HG03342 (cell line): ENCODE results near the gene KRT28.
"Not testable (repeated sequence)": the region's sequence is repeated elsewhere in the genome, so short reads cannot be mapped to it uniquely, and the experiment has no call there.

Experiments
- ATAC-seq: cut with Tn5 transposase; IDR thresholded peaks from one replicate; pipeline ENCODE4 v1.9.1; 2021; ENCODE audit warnings: mild to moderate bottlenecking, moderate library complexity; ENCODE audit not compliant: unreplicated experiment

Gene KRT28

DNA sequence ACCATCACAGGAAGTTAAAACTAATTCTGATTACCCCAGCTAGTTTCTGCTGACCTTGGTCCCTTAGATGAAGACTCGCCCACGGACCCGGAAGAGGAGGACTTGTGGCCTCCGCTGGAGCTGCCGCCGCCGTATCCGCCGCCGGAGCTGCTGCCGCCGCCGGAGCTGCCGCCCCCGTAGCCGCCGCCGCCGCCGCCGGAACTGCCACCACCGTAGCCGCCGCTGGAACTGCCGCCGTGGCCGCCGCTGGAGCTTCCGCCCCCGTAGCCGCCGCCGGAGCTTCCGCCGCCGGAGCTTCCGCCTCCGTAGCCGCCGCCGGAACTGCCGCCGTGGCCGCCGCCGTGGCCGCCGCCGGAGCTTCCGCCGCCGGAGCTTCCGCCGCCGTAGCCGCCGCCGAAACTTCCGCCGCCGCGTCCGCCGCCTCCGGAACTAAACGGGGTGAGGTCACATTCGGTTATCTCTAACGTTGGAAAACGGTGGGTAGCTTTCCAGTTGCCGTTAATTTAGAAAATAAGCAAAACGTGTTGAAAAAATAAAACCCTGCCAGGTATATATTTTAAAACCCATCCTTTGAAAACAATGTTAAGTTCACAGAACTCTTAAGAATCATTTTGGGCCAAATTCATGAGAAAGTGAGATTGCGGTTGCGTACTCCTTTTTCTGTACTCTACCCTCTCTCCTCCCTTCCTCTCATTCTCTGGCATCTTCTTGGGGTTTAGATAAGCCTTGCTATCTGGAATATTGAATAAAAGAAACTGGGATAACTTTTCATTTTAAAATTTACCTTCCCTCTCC is 19.2 kb upstream of the KRT28 start:
- ATAC-seq: peak; percentile 76

DNA sequence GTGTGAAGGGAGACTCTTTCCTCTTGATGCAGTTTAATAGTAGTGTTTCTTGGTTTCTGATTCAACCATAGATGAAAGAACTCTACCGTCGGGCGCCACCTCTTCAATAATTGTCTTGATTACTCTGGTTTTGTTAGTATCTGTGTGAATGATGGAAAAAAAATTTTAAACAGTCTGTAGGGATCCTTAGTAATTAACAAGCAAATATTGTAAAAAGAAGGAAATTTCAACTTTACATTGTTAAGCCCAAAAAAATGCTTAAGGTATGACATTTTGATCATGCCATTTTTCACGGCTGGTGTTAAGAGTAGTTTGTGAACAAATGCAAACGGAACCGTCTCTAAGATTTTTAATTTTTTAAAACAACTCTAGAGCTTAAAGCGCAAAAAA is 18.6 kb upstream of the KRT28 start:
- ATAC-seq: no peak

DNA sequence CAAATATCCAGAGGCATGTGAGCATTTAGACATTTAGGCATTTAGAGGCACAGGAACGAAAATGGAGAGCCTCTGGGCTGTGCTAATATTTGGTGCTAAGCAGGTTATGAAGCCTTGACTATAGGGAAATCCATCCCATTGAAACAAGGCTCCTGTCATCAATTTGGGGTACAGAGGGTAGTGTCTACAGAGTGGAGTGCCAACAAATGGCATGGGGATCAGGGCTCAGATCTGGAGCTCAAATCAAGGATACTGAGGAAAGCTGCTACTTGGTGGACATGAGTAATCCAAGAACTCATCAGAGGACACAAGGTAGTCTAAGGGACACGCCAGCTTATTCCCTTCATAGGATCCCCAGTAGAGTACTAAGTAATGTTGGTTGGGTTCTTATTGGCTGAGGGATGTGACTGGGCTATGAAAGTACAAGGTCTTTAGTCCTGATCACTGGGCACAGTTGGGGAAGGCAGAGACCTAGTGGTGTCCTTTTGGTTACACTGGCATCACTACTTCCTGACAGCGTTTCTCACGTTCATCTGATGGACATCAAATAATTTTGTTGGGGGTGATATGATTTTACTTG is 17.4 kb upstream of the KRT28 start:
- ATAC-seq: no peak

DNA sequence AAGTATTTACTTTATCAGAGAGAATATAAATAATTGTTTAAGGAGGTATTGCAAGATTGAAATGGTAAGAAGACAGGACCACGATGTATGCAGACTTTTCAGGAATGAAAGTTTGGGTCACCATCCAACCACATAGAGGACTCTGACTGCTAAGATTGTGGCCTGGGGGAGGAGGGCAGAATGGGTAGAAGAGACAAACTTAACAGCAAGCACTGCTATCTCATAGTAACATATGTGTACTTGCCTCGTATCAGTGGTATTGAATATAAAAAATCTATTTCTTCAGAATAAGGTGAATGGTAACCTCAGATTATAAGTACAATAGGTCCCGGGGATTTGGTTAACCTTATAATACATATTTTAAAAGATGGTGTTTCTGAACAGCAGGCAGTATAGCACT is 16.8 kb upstream of the KRT28 start:
- ATAC-seq: no peak

DNA sequence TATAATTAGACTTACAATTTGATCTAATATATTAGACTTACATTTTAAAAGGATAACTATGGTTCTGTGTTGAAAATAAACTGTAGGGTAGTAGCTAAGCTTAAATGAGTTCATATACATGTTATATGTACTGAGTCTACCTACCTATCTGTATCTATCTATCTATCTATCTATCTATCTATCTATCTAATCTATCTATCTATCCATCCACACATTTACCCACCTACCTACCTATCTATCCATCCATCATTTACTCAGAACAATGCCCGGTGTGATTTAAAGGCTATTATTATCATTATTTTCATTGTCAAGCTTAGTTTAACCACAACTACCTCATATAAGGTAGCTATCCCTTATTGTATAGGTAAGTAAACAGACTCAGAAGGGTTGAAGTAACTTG is 15.6 kb upstream of the KRT28 start:
- no peak for ATAC-seq

DNA sequence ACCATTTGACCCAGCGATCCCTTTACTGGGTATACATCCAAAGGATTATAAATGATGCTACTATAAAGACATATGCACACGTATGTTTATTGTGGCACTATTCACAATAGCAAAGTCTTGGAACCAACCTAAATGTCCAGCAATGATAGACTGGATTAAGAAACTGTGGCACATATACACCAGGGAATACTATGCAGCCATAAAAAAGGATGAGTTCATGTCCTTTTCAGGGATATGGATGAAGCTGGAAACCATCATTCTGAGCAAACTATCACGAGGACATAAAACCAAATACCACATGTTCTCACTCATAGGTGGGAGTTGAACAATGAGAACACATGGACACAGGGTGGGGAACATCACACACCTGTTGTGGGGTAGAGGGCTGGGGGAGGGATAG is 14.9 kb upstream of the KRT28 start:
- not testable (repeated sequence) for ATAC-seq

DNA sequence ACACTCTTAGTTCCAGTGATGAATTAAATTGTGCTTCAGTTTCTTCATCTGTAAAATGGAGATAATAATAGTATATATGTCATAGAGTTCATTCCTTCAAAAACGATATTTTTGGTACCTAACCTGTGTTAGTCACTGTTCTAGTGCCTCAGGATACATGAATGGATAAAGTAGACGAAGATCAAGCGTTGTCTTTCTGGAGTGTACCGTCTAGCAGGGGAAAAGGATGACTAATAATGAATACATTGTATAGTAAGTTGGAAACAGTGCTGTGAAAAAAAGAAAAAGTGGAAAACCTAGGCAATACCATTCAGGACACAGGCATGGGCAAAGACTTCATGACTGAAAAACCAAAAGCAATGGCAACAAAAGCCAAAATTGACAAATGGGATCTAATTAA is 14.0 kb upstream of the KRT28 start:
- no peak for ATAC-seq

DNA sequence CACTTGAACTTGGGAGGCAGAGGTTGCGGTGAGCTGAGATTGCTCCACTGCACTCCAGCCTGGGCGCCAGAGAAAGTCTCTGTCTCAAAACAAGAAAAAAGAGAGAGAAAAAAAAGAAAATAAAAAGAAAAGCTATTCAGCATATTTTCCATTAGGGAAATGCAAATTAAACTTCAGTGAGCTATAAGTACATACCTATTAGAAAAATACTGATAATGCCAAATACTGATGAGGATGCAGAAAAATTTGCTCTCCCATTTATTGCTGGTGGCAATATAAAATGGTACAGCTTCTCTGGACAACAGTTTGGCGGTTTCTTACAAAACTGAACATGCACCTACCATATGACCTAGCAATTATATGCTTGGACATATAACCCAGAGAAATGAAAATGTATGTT is 12.9 kb upstream of the KRT28 start:
- ATAC-seq: no peak

DNA sequence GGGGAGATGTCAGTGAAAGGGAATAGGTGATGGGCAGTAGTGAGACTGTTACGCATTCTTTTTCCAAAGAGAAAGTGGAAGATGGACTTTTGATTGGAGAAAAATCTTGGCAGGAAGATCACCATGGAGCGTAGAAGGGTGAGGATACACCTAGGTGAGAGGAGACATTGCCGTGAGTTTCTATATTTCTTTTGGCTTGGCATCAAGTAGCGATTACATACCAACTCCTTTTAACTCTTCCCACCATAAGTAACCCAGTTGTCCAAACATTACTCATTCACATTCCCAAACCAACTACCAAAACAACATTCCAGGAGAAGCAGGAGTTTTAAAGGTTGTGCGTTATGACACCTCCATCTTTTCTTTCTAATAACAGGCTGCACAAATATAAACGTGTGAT is 10.7 kb upstream of the KRT28 start:
- no peak for ATAC-seq

DNA sequence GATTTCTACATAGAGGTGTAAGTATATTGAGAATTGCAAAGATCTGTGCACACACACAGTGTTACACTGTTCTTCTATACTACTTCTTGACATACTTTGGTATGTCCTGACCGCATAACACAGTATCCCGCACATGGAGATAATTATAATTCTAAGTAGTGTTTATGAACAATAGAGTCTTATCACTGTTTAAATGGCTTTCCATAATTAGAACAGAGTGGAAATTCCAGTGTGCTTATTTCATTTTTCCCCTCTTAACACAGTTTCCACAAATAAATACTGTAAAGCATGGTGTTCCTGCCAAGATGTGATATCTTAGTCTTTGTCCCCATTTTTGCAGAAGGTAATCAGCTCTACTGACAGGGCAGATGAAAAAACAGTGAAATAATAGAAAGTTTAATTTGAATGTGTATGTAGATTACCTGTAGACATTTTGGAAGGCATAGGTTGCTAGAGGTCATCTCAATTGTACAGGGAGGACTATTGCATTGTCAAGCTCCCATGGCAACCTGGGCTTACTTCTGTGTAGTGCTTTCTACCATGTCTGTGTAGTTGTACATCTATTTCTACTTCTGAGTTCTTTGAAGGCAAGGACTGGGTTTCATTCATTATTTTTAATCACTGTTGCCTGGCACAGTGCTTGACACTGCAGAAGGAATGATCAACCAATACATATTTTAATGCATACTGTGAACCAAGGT is 10.1 kb upstream of the KRT28 start:
- no peak for ATAC-seq

DNA sequence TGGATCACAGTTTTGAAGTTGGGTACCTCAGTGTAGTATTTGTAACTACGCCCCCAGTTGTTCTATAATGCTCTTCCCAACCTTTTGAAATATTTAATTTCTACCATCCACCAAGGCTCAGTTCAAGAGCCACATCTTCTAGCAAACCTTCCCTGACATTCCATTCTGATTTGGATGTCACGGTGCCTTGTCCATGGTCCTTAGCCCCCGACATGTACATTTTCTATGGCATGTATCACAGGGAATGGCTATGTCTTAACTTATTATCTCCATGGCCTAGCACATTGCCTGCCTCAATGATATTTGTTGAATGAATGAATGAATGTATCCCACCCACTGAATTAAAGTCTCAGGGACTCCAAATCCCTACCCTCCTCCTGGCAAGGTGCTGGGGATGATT is 6.4 kb upstream of the KRT28 start:
- ATAC-seq: no peak

DNA sequence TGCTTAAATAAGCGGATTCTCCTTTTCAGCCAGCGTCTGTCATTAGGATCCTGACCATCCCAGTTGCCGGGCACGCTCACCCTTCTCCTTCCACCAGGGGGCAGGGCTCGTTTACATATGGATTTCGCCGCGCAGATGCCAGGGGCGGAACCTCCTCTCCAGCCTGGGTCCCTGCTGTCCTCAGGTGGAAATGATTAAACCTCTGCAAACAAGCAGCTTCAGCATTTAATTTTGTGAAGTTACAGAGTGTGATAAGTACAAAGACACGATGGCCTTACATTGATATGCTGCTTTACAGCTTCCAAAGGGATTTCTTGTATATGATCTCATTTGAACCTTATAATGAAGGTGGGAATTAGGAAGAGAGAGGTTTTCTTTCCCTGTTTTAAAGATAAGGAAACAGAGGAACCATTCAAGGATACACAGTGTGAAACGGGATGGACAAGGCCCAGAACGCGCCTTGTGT is 3.9 kb upstream of the KRT28 start:
- ATAC-seq: no peak

DNA sequence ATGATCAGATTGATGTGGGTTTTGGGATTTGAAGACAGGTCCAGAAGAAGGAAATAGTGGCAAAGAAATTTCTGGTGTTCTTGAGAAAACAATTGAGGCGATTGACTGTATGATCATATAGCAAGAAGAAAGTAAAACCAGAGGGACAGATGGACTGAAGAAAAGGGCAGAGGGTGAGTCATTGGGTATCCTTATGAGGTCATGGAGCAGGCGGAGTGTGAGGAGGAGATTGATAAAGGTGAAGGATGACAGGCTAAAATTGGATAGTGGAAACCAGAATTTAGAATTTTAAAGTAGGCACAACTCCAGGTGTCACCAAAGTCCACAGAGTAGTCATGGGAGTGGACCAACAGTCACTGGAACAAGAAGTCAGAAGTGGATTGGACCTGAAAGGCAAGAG is 1.4 kb upstream of the KRT28 start:
- ATAC-seq: no peak

DNA sequence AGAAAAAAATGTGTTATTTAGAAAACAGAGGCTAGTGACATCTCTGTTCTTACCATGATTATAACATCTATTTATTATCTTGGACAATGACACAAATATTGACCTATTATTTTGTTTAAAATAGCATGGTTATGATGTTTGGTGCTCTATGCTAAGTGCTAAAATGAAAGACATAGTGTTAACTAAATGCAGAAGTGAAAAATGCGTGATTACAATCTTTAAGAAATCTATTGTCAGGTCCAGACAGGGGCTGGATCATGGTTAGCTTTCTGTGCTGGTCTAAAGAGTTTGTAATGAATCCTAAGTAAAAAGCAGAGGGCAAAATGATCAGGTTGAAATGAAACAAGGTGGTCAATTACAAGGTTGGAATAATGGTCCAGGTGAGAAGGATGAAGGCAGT is 622 bp upstream of the KRT28 start:
- no peak for ATAC-seq

DNA sequence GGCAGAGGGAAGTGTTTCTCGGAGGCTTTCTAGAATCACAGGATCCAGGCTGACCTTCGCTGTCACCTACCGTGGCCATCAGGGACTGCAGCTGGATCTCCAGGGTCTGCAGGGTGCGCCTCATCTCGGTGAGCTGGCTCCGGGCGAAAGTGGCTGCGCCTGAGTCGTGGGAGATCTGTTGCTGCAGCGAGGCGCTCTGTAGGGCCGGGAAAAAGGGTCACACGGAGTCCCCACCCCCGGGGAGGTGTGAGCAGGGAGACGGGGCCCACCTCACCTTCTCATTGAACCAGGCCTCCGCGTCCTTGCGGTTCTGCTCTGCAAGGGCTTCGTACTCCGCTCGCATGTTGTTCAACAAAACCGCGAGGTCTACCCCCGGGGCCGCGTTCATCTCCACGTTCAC is 2.9 kb downstream of the KRT28 start:
- no peak for ATAC-seq

DNA sequence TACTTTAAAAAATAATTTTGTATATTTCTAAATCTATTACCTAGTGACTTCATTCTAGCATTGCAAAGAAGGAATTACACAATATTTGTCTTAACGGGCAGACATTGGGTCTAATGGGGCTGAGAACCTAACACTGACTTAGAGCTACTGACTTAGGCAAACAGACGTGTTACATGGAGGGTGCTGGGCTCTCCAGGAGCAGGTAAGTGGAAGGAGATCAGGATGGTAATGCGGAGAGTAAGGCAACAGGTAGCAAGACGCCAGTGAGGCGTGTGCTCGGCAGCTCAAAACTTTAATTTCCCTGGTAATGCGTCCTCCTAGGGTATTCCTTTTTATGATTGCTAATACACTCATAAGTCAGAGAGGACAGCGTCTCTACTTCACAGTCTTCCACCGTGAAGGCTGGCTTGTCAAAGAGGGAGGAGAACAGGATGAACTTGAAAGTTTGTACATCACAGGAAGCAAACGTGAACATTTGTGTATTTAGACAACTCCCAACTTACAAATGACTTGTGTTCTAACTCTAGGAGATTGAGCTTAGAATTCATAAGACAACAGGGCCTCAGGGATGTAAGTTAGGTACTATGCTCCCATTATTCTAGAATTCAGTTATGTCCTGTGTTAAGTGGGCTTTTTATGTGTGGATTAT is 4.6 kb downstream of the KRT28 start:
- ATAC-seq: no peak

DNA sequence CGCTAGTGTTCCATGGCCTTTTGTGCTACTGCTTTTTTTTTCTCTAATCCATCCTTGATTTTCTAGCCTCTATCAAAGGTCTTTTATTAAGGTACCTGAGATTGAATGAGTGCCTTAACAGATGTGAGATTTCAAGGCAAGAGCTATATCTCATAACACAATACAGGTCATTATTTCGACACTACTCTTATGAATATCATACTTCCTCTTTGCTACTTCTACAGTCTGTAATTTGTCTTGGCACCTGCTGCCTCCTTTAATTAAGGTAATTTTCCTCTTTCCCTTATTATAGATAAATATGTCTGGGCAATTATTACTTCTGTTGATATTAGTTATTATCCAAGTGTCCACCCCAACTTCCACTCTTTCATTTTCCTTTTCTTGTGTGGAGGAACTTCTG is 5.3 kb downstream of the KRT28 start:
- ATAC-seq: no peak

DNA sequence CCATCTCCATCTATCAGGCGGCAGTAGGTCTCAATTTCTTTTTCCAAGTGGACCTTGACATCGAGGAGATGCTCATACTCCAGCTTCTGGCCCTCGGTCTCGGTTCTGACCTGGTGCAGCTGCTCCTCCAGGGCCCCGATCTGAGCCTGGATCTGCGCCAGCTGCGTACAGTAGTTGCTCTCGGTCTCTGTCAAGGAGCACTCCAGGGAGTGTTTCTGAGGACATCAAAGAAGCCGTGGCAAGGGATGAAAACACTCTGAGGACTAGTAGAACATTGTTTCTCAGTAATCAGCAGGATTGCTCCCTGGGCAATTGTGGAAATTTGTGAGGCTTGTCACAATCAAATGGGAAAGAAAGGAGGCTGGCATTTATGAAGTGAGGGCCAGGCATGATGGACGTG is 5.9 kb downstream of the KRT28 start:
- no peak for ATAC-seq

DNA sequence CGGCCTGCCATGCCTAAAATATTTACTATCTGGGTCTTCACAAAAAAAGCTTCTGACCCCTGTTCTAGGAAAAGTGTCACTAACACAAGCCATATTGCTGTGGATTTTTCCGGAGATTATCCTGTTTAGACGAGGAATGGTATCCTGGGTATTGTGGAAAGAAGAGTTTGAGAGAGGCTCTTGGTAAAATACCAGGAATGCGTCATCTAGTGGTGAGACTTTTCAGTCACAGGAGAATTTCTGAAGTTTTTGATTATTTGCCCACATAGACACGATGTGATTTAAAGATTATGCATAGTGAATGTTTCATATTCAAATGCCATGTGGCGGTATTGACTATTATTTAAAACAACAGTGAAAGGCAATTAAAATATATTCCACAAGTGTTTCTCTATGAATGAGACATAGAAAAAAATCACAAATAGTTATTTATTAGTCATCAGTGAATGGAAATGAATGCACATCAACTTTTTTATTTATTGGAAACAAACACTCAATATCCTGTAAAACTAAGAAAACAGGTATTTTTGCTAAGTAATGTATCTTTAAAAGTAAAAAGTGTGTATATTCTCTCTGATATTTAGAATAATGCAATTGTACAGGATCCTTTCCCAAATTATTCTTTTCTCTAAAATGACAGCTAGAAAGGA is 7.8 kb downstream of the KRT28 start:
- no peak for ATAC-seq

DNA sequence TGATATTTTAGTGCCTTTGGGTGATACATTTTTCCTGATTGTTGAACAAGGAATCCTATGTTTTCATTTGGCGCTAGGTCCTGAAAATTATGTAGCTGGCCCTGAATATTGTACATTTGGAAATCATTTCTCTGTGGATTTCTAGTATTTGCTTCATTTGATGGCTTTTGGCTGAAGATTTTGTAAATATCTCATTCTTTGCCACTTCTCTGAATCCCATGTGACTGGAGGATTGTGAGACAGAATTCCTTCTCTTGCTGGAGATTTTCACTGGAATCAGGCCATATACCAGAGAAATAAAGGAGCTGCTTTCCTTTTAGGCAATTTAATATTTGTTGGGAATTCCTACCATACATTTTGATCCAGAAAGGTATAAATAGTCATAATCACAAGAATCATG is 8.6 kb downstream of the KRT28 start:
- no peak for ATAC-seq

DNA sequence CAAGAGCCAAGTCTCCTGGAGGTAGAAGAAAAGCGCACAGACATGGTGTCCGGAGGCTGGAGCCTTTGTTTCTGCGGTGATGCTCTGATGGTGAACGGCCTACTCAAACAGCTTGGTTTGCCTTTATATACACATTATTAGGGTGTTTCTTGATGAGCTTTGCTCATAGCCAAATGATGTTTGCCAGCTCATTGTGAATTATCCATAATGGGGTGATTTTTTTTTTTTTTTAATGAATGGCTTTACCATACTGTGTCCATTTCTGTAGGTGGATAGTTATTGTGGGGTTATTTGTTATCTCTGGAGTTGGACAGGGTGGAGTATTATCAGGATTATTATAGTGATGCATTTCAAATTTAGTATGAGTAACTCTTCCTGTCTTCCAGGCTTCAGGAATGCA is 17.3 kb downstream of the KRT28 start, which contains the start of gene KRT27:
KRT27 (minus strand) TSS at position 101 of the 400 bp plus-strand sequence; CDS start at position 44, 57 bp downstream.
- ATAC-seq: no peak
